HL-60 (cell line): Measurements from ENCODE around the gene FBLIM1.

Source experiments
- DNase-seq, 2 experiments: peaks; one replicate each; pipeline ENCODE4 v3.0.0-alpha.2; 2010 to 2020; ENCODE audit warnings: low read depth in 1 of 2, low spot score in 1 of 2
- H3K27ac ChIP-seq: fragments of 250-450 bp; sonication (Bioruptor Pico); replicated peaks from 2 replicates; pipeline ENCODE4 v1.5.1; 2020; ENCODE audit warnings: mild to moderate bottlenecking, moderate library complexity
- H3K27me3 ChIP-seq: fragments of 250-450 bp; sonication (Bioruptor Pico); 2 replicates; pipeline ENCODE4 v1.5.1; 2021; ENCODE audit warnings: mild to moderate bottlenecking, moderate library complexity; ENCODE audit not compliant: insufficient read depth, poor library complexity, severe bottlenecking
- H3K4me3 ChIP-seq: replicated peaks from 2 replicates; pipeline ENCODE4 v1.5.1; 2011; ENCODE audit warnings: mild to moderate bottlenecking, control low read depth, low read length; ENCODE audit not compliant: insufficient read depth
- GABPA ChIP-seq: IDR thresholded peaks from 2 replicates; pipeline ENCODE4 v1.6.1; 2012; ENCODE audit warnings: low read depth
- POLR2AphosphoS5 ChIP-seq: IDR thresholded peaks from 2 replicates; pipeline ENCODE4 v1.6.1; 2012; ENCODE audit warnings: low read depth
- SPI1 ChIP-seq: IDR thresholded peaks from 2 replicates; pipeline ENCODE4 v1.6.1; 2012; ENCODE audit warnings: low read depth, mild to moderate bottlenecking, borderline replicate concordance
- TF ChIP-seq, protein P1 (sequence below): IDR thresholded peaks from one replicate; pipeline ENCODE4 v1.5.1; 2011; ENCODE audit warnings: low read length, control low read depth, inconsistent platforms; ENCODE audit not compliant: insufficient read depth
- TF ChIP-seq, protein P2 (sequence below): IDR thresholded peaks from 2 replicates; pipeline ENCODE4 v1.6.1; 2012; ENCODE audit warnings: low read depth; ENCODE audit not compliant: insufficient replicate concordance

Gene FBLIM1

DNA sequence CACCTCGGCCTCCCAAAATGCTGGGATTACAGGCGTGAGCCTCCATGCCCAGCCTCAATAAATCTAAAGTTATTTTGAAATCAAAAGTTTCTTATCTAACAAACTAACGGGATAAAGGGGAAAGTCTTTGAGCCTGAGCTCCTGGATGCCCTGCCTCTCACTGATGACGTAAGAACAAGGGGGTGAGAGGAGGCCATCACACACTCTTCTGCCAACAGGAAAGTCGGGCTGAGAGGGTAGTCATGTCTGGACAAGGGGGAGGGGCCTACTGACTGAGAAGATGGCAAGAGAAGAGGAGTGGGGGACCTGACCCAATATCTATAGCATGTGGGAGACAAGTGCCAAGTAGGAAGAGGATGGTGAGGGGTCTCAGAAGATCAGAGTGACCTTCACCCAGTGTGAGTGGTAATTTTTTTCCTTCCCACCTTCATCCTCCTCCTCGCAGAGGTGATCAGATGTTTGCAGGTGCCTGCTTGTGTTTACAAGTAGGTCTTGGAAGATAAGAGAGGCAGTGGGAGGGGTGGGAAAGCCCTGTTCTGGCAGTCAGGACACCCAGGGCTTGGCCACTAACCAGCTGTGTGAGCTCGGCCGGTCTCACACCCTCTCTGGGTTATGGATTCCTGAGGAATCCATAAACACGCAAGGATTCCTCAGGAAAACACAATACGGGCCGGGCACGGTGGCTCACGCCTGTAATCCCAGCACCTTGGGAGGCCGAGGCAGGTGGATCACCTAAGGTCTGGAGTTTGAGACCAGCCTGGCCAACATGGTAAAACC lies 39.2 kb downstream of the FBLIM1 start:
- Histone ChIP-seq H3K4me3 (no peak overlapping the region), H3K27me3 (peaks cover 2% of the 10 kb centered on the region), H3K27ac (no peak overlapping the region)
- DNase-seq = no peak
- TF ChIP-seq, protein P1, sequence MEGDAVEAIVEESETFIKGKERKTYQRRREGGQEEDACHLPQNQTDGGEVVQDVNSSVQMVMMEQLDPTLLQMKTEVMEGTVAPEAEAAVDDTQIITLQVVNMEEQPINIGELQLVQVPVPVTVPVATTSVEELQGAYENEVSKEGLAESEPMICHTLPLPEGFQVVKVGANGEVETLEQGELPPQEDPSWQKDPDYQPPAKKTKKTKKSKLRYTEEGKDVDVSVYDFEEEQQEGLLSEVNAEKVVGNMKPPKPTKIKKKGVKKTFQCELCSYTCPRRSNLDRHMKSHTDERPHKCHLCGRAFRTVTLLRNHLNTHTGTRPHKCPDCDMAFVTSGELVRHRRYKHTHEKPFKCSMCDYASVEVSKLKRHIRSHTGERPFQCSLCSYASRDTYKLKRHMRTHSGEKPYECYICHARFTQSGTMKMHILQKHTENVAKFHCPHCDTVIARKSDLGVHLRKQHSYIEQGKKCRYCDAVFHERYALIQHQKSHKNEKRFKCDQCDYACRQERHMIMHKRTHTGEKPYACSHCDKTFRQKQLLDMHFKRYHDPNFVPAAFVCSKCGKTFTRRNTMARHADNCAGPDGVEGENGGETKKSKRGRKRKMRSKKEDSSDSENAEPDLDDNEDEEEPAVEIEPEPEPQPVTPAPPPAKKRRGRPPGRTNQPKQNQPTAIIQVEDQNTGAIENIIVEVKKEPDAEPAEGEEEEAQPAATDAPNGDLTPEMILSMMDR = no peak
- TF ChIP-seq SPI1 (no peak), POLR2AphosphoS5 (no peak), GABPA (no peak)
- TF ChIP-seq, protein P2, sequence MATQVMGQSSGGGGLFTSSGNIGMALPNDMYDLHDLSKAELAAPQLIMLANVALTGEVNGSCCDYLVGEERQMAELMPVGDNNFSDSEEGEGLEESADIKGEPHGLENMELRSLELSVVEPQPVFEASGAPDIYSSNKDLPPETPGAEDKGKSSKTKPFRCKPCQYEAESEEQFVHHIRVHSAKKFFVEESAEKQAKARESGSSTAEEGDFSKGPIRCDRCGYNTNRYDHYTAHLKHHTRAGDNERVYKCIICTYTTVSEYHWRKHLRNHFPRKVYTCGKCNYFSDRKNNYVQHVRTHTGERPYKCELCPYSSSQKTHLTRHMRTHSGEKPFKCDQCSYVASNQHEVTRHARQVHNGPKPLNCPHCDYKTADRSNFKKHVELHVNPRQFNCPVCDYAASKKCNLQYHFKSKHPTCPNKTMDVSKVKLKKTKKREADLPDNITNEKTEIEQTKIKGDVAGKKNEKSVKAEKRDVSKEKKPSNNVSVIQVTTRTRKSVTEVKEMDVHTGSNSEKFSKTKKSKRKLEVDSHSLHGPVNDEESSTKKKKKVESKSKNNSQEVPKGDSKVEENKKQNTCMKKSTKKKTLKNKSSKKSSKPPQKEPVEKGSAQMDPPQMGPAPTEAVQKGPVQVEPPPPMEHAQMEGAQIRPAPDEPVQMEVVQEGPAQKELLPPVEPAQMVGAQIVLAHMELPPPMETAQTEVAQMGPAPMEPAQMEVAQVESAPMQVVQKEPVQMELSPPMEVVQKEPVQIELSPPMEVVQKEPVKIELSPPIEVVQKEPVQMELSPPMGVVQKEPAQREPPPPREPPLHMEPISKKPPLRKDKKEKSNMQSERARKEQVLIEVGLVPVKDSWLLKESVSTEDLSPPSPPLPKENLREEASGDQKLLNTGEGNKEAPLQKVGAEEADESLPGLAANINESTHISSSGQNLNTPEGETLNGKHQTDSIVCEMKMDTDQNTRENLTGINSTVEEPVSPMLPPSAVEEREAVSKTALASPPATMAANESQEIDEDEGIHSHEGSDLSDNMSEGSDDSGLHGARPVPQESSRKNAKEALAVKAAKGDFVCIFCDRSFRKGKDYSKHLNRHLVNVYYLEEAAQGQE = no peak

DNA sequence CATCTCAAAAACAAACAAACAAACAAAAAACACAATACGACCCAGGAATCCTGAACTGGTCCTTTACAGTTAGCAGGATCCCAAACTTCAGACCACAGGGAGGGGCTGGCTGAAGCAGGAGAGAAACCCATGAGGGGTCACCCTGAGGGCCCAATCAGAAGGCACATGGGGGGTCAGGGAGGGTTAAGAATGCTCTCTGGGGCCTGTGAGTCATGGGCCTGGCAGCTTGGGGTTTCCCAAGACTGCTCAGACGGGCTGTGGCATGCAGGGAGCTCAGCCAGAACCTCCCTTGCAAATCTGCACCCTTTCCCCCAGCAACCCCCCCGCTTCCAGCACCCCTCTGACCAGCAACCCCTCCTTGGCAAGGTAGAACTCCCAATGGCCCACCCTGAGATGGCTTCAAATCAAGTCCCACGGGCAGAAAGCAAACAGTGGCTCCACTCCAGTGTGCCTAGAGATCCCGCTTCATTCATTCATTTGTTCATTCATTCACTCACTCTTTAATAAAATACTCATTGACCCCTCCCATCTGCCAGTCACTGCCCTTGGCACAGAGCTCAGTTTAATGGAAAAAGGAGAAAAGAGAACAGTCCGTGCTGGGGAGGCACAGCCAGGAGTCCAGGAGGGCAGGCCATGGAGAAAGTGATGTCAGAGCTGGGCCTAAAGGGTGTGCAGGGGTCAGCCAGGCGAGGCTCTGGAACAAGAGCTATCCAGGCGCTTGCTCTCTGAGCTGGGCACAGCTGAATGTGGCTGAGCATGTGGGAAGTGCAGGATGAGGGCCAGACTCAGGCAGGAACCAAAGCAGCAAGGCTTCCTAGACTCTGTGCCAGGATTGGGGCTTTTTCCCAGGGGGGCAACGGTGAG lies 40.6 kb downstream of the FBLIM1 start:
- no peak overlapping the region for H3K27ac ChIP-seq
- TF ChIP-seq GABPA = no peak
- TF ChIP-seq POLR2AphosphoS5 = no peak
- TF ChIP-seq, protein P1 = no peak
- no peak for TF ChIP-seq SPI1
- TF ChIP-seq, protein P2 = no peak
- no peak overlapping the region for H3K4me3 ChIP-seq
- peaks cover 2% of the 10 kb centered on the region for H3K27me3 ChIP-seq
- no peak for DNase-seq

DNA sequence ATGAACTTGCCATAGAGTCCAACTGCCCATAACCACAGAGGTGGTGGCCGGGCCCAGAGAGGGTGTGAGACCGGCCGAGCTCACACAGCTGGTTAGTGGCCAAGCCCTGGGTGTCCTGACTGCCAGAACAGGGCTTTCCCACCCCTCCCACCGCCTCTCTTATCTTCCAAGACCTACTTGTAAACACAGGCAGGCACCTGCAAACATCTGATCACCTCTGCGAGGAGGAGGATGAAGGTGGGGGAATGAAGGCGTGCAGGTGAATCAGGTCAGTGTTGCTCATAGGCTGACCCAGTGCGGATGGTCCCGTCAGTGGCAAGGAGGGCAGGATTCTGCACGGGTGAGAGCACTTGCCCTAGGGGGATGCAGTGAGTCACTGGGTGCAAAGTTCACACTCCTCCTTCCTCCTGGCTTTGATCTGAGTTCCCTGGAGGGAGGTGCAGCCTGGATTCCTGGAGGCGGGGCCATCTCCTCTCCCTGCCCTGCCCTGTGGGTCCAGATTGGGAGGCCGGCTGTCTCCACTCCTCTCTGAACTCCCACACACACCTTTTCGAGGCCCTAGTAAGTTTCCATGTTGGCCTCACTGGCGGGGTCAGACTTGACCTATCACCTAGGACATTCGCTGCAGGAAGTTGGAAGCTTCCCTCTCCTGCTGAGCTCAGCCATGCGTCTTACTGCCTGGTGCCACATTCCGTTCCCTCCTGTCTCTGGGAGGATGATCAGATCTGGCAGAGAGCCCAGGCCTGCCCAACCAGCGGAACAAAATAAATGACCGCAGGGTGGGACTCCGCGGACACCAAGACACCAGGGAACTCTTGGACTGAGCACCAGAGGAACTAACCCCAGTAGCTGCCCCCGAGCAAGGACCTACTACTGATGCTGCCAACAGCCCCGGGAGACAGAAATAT lies 41.6 kb downstream of the FBLIM1 start:
- H3K27me3 ChIP-seq = peaks cover 2% of the 10 kb centered on the region
- H3K4me3 ChIP-seq = no peak overlapping the region
- no peak overlapping the region for H3K27ac ChIP-seq
- TF ChIP-seq, protein P2 = no peak
- TF ChIP-seq, protein P1 = no peak
- DNase-seq = no peak
